ENCODE measurements around the gene PCDHGA1.

The PCDHGA1 gene

GRCh38 chr5:141511771-141512325 lies 181.5 kb downstream of the PCDHGA1 start:
- Histone ChIP-seq H3K9ac (ENCODE audit: low read length) (peak overlapping the region; percentile 38), H3K4me1 (ENCODE audit: control insufficient read depth, insufficient read depth, low read length) (peaks cover 22% of the 10 kb centered on the region), H3K36me3 (ENCODE audit: control insufficient read depth, insufficient read depth, low read length) (no peaks in the 10 kb centered on the region), H3K27me3 (ENCODE audit: control insufficient read depth, insufficient read depth, low read length) (no peaks in the 10 kb centered on the region), H3K9me3 (ENCODE audit: control insufficient read depth, low read length) (no peaks in the 10 kb centered on the region), H3K4me3 (ENCODE audit: low read length) (no peak overlapping the region)

GRCh38 chr5:141512390-141512910 lies 182.1 kb downstream of the PCDHGA1 start:
- H3K9me3 ChIP-seq (ENCODE audit: control insufficient read depth, low read length): no peaks in the 10 kb centered on the region
- no peak overlapping the region for H3K4me3 ChIP-seq (ENCODE audit: low read length)
- peak overlapping the region; percentile 38 for H3K9ac ChIP-seq (ENCODE audit: low read length)
- no peaks in the 10 kb centered on the region for H3K27me3 ChIP-seq (ENCODE audit: control insufficient read depth, insufficient read depth, low read length)
- peaks cover 22% of the 10 kb centered on the region for H3K4me1 ChIP-seq (ENCODE audit: control insufficient read depth, insufficient read depth, low read length)
- H3K36me3 ChIP-seq (ENCODE audit: control insufficient read depth, insufficient read depth, low read length): no peaks in the 10 kb centered on the region

- Histone ChIP-seq H3K36me3 (ENCODE audit: control insufficient read depth, insufficient read depth, low read length) (no peaks in the 10 kb centered on the region), H3K4me3 (ENCODE audit: low read length) (peak overlapping the region; percentile 9), H3K9me3 (ENCODE audit: control insufficient read depth, low read length) (no peaks in the 10 kb centered on the region), H3K4me1 (ENCODE audit: control insufficient read depth, insufficient read depth, low read length) (peaks cover 22% of the 10 kb centered on the region), H3K9ac (ENCODE audit: low read length) (peak overlapping the region; percentile 31), H3K27me3 (ENCODE audit: control insufficient read depth, insufficient read depth, low read length) (no peaks in the 10 kb centered on the region)
These were observed 182.8 kb downstream of the PCDHGA1 start for GRCh38 chr5:141512911-141513626.

GRCh38 chr5:141513627-141514329 lies 183.5 kb downstream of the PCDHGA1 start:
- Histone ChIP-seq H3K4me1 (ENCODE audit: control insufficient read depth, insufficient read depth, low read length) (peaks cover 22% of the 10 kb centered on the region), H3K9me3 (ENCODE audit: control insufficient read depth, low read length) (no peaks in the 10 kb centered on the region), H3K36me3 (ENCODE audit: control insufficient read depth, insufficient read depth, low read length) (no peaks in the 10 kb centered on the region), H3K4me3 (ENCODE audit: low read length) (no peak overlapping the region), H3K9ac (ENCODE audit: low read length) (peak overlapping the region; percentile 31), H3K27me3 (ENCODE audit: control insufficient read depth, insufficient read depth, low read length) (no peaks in the 10 kb centered on the region)

GRCh38 chr5:141514330-141515133 lies 184.2 kb downstream of the PCDHGA1 start:
- Histone ChIP-seq H3K36me3 (ENCODE audit: control insufficient read depth, insufficient read depth, low read length) (no peaks in the 10 kb centered on the region), H3K9me3 (ENCODE audit: control insufficient read depth, low read length) (no peaks in the 10 kb centered on the region), H3K9ac (ENCODE audit: low read length) (no peak overlapping the region), H3K27me3 (ENCODE audit: control insufficient read depth, insufficient read depth, low read length) (no peaks in the 10 kb centered on the region), H3K4me1 (ENCODE audit: control insufficient read depth, insufficient read depth, low read length) (peaks cover 22% of the 10 kb centered on the region), H3K4me3 (ENCODE audit: low read length) (no peak overlapping the region)

- Histone ChIP-seq H3K9me3 (ENCODE audit: control insufficient read depth, low read length) (no peaks in the 10 kb centered on the region), H3K9ac (ENCODE audit: low read length) (no peak overlapping the region), H3K4me1 (ENCODE audit: control insufficient read depth, insufficient read depth, low read length) (peaks cover 25% of the 10 kb centered on the region)
These were observed 184.8 kb downstream of the PCDHGA1 start for GRCh38 chr5:141515141-141515540.

GRCh38 chr5:141515946-141516671 lies 185.8 kb downstream of the PCDHGA1 start:
- no peaks in the 10 kb centered on the region for H3K36me3 ChIP-seq (ENCODE audit: control insufficient read depth, insufficient read depth, low read length)
- peaks cover 35% of the 10 kb centered on the region for H3K4me1 ChIP-seq (ENCODE audit: control insufficient read depth, insufficient read depth, low read length)
- no peaks in the 10 kb centered on the region for H3K27me3 ChIP-seq (ENCODE audit: control insufficient read depth, insufficient read depth, low read length)
- no peak overlapping the region for H3K9ac ChIP-seq (ENCODE audit: low read length)
- H3K9me3 ChIP-seq (ENCODE audit: control insufficient read depth, low read length): no peaks in the 10 kb centered on the region
- no peak overlapping the region for H3K4me3 ChIP-seq (ENCODE audit: low read length)

More at GRCh38 chr5:141515141-141515540, 184.8 kb downstream of the PCDHGA1 start:
- H3K27me3 ChIP-seq (ENCODE audit: control insufficient read depth, insufficient read depth, low read length): no peaks in the 10 kb centered on the region
- no peak overlapping the region for H3K4me3 ChIP-seq (ENCODE audit: low read length)
- no peaks in the 10 kb centered on the region for H3K36me3 ChIP-seq (ENCODE audit: control insufficient read depth, insufficient read depth, low read length)

- no peaks in the 10 kb centered on the region for H3K9me3 ChIP-seq (ENCODE audit: control insufficient read depth, low read length)
- H3K4me1 ChIP-seq (ENCODE audit: control insufficient read depth, insufficient read depth, low read length): peaks cover 40% of the 10 kb centered on the region
- no peaks in the 10 kb centered on the region for H3K36me3 ChIP-seq (ENCODE audit: control insufficient read depth, insufficient read depth, low read length)
These were observed 186.3 kb downstream of the PCDHGA1 start for GRCh38 chr5:141516672-141517025.

GRCh38 chr5:141517312-141517711 lies 187.0 kb downstream of the PCDHGA1 start:
- no peak overlapping the region for H3K4me3 ChIP-seq (ENCODE audit: low read length)
- H3K9me3 ChIP-seq (ENCODE audit: control insufficient read depth, low read length): no peaks in the 10 kb centered on the region
- peaks cover 43% of the 10 kb centered on the region for H3K4me1 ChIP-seq (ENCODE audit: control insufficient read depth, insufficient read depth, low read length)
- peaks cover under 1% of the 10 kb centered on the region for H3K36me3 ChIP-seq (ENCODE audit: control insufficient read depth, insufficient read depth, low read length)
- no peak overlapping the region for H3K9ac ChIP-seq (ENCODE audit: low read length)
- H3K27me3 ChIP-seq (ENCODE audit: control insufficient read depth, insufficient read depth, low read length): no peaks in the 10 kb centered on the region

More at GRCh38 chr5:141516672-141517025, 186.3 kb downstream of the PCDHGA1 start:
- Histone ChIP-seq H3K27me3 (ENCODE audit: control insufficient read depth, insufficient read depth, low read length) (no peaks in the 10 kb centered on the region), H3K4me3 (ENCODE audit: low read length) (no peak overlapping the region), H3K9ac (ENCODE audit: low read length) (no peak overlapping the region)

- Histone ChIP-seq H3K4me3 (ENCODE audit: low read length) (no peak overlapping the region), H3K27me3 (ENCODE audit: control insufficient read depth, insufficient read depth, low read length) (no peaks in the 10 kb centered on the region), H3K9ac (ENCODE audit: low read length) (no peak overlapping the region), H3K9me3 (ENCODE audit: control insufficient read depth, low read length) (no peaks in the 10 kb centered on the region), H3K4me1 (ENCODE audit: control insufficient read depth, insufficient read depth, low read length) (peaks cover 44% of the 10 kb centered on the region), H3K36me3 (ENCODE audit: control insufficient read depth, insufficient read depth, low read length) (peaks cover 4% of the 10 kb centered on the region)
These were observed 187.7 kb downstream of the PCDHGA1 start for GRCh38 chr5:141517880-141518617.

- H3K4me3 ChIP-seq (ENCODE audit: low read length): no peak overlapping the region
- peaks cover 43% of the 10 kb centered on the region for H3K4me1 ChIP-seq (ENCODE audit: control insufficient read depth, insufficient read depth, low read length)
- no peak overlapping the region for H3K9ac ChIP-seq (ENCODE audit: low read length)
- H3K36me3 ChIP-seq (ENCODE audit: control insufficient read depth, insufficient read depth, low read length): peaks cover 4% of the 10 kb centered on the region
- no peaks in the 10 kb centered on the region for H3K9me3 ChIP-seq (ENCODE audit: control insufficient read depth, low read length)
- H3K27me3 ChIP-seq (ENCODE audit: control insufficient read depth, insufficient read depth, low read length): no peaks in the 10 kb centered on the region
These were observed 188.3 kb downstream of the PCDHGA1 start for GRCh38 chr5:141518618-141519015.
